CMK (cell line): ENCODE measurements around the gene ADGRE1.

ENCODE experiments used
- DNase-seq: peaks from one replicate; pipeline ENCODE4 v3.0.0-alpha.2; 2010; ENCODE audit warnings: low read depth

Gene ADGRE1

DNA sequence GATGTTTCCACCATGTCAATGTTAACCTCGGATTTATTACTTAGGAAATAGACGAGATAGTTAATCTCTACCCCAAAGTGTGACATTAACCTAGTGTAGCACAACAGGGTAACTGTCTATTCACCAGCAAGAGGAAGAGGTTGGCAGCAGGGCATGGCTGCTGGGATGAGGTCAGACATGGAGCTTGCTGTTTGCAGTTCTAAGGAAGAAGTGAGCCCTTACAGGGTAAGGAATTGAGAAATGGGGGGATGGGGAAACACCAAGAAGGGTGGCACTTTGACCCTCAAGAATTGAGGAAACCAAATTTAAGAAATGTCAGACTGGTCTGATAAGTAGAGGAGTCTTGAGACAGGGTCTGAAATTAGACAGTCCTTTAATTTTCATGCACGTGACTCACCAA lies 71.4 kb downstream of the ADGRE1 start:
- DNase-seq = no peak

DNA sequence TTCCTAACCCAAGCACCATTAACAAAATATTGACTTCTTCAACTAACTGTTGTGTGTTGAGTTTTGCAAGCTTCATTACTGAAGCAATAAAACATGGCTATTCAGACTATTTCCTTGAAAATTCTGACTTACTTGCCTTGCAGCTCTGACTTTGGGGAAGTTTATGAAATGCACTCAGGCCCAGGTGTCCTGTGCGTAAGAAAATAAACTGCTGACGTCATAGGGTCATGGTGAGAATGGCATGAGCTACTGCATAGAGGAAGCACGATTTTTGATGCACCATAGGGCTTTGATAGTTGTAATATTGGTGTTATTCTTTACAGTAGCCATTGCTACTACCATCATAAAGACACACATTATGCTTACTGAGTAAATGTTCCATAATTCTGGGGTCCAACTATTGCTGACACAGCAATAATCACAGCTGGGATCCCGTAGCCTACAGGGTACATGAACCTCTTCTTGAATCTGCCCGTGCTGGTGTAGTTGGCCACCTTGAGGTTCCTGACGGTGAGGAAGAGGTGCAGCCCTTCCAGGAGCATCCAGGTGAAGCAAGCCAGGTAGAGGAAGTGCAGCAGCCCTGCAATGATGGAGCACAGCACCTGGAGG lies 76.0 kb downstream of the ADGRE1 start:
- DNase-seq = no peak

DNA sequence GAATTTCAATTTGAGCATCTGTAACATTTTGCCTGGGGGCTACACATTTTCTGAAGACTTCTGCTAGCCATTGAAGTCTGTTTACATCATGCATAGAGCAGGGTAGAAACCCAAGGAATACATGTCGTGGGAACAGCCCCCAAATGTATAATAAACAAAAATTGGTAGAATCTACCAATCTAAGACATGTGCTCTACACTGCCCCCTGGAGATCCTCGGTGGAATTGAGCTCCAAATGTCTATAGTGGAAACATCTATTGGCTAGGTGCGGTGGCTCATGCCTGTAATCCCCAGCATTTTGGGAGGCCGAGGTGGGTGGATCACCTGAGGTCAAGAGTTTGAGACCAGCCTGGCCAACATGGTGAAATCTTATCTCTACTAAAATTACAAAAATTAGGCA lies 76.6 kb downstream of the ADGRE1 start:
- DNase-seq = no peak

DNA sequence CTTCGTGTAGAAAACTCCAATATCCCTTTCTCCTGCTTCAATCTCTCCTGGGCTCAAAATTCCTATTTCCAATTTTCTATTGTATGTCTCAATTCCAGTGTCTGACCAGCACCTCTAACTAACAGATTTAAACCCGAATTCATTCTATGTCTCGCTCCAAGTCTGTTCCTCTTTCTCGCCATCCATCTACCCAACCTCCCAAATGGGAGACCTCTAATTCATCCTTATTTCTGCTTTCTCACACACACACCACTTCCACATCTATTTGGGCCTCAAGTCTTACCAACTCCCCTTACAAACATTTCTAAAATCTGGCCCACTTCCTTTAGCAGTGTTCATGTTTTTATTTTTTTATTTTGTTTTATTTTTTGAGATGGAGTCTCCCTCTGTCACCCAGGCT lies 80.6 kb downstream of the ADGRE1 start:
- DNase-seq = no peak

DNA sequence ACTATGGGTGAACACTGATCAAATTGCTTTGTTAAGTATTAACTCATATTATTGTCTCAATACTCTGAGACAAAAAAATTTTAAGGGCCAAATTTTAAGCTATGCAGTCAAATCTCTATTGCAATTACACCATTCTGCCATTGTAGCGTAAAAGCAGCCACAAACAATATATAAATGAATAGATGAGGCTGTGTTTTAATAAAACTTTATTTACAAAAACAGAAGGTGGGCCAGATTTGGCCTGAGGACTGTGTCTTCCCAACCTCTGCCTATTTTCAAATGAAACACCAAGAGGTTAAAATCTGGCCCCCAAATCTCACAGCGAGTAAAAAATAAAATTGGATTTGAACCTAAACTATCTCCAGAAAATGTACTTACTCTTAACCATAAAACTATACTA lies 82.1 kb downstream of the ADGRE1 start:
- DNase-seq = no peak

DNA sequence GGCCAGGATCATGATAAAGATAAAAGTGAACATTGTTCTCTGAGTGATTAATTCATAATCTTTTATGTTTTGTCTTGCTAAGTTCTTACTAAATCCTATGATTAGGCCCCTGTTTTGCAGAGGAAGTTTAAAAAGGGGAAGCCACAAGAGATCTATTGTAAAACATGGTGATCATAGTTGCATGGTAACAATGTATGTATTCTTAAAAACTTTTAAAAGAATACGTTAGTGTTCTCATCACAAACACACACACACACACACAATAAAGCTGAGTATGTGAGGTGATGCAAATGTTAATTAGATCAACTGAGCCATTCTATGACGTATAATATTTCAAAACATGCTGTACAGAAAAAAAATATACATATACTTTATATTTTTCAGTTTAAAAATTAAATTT lies 82.6 kb downstream of the ADGRE1 start:
- DNase-seq = no peak

DNA sequence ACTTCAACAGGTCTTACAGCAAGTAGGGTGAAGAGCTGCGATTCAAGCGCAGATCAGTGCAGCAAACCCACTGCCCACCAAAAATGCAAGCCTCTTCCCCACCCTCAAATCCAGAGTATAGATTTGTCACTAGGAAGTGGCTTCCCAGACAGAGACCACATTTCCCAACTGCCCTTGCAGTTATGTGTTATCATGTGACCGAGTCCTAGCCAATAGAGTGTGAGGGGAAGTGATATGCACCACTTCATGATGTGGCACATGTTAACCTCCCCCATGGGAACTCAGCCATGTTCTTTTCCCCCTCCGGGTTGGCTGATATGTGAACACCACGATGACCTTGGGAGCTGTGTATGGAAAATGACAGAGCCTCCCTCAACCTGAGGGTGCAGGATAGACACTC lies 83.1 kb downstream of the ADGRE1 start:
- peak; percentile 80 for DNase-seq

DNA sequence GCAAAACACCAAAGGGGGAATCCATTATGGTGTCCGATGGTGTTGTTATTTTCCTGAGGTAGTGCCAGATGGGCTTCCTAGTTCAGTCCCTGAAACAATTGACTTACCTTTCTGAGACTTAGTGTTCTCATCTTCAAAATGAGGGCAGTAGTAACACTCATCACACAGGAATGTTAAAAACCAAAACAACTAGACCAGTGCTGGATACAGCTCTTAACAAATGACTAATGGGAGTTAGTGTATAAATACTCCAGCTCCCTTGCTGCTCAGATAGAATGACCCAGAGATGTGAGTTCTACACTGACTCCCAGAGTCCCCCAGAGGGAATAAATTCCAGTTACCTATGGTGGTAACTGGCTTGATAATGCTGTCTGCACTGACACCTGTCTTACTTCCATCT lies 84.0 kb downstream of the ADGRE1 start:
- no peak for DNase-seq

DNA sequence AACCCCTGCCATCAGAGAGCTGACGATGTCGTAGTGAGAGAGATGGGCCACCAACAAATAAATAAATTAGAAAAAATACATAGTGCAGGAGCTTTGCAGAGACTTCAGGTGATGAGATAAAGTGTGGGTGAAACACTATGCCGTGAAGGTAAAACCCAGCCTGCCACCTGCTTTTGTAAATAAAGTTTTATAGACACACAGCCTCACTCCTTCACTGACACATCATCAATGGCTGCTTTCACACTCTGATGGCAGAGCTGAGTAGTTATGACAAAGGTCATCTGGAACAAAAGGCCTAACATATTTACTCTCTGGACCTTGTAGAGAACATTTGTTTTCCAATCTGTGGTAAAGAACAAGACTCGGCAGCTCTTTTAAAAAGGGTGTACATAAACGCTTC lies 88.8 kb downstream of the ADGRE1 start:
- no peak for DNase-seq

DNA sequence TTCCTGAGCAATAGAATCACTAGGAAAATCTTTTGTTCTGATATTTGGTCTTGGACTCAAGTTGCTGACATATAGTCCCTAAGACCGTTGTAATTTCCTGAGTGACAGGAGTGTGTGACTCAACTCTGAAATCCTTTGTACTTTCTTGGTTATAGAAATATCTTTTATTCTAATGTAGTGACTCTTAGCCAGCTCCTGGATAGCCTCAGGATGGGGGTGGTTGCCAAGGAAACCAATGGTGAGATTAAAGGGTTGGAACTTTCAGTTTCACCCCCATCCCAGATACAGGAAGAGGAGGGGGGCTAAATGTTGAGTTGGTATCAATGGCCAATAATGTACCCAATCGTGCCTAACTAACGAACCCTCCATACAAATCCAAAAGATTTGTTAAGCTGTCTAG lies 92.0 kb downstream of the ADGRE1 start:
- DNase-seq = no peak

DNA sequence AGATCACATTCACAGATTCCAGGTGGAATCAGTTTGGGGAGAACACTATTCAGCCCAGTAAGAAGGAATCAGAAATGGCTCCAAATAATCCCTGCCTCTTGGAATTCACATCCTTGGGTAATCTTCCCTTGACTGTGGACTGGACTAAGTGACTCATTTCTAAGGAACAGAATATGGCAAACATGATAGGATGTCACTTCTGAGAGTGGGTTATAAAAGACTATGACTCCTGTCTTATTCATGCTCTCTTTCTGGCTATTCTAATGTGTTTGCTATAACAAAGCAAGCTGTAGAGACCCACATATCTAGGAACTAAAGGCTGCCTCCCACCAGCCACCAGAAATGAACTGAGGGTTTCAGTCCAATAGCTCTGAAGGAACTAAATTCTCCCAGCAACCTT lies 96.1 kb downstream of the ADGRE1 start:
- no peak for DNase-seq

DNA sequence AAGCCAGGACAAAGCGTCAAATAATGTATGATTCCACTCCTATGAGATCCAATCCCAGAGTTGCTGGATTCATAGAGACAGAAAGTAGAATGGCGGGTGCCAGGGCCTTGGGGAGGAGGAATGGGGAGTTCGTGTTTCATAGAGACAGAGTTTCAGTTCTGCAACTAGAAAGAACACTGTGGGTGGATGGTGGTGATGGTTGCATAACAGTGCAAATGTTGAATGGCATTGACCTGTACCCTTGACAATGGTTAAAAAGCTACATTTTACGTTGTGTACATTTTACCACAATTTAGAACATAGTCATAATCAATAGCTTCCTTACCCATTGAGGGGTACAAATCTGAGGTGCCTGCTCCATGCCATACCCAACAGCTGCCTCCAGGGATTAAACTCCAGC lies 100.5 kb downstream of the ADGRE1 start:
- DNase-seq = no peak

DNA sequence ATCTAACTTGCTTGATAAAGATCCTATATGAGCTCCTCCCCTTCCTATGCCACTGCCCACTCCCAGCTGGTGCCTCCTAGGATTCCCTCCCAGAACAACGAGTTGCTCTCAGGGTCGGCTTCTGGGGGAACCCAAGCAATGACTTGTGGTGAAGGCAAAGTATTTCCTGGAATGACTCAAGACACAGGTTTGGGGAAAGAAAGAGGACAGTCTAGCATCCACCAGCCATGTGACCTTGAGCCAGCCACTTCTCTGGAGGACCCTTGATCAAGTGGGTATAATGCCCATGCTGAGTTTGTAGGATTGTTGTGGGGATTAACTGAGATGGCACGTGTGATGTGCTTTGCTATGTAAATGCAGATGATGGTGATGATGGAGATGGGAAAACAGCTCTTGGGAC lies 100.9 kb downstream of the ADGRE1 start:
- DNase-seq = no peak
